ENCODE results near the gene GRM7. TPM values are rescaled to one million over a fixed set of nuclear protein-coding genes. Genes with fewer than 3 reads are reported as not detected.

GRM7 gene
- total and polyA plus RNA-seq, 9 of the 15 experiments (the other 6 are each of a cell fraction or from before 2014, with no cell fraction given): not detected

- no peak for TF ChIP-seq CBX3 (IDR thresholded peaks at IDR 0.05; ENCODE audit: borderline replicate concordance in 1 of 2, low read length in 2 of 2)
- TF ChIP-seq ATF4 (CRISPR knock-in tag; IDR thresholded peaks at IDR 0.05): no peak
- no peak for TF ChIP-seq MCM3 (IDR thresholded peaks at IDR 0.05)
- TF ChIP-seq HDAC2 (IDR thresholded peaks at IDR 0.05): no peak
- TF ChIP-seq IFI16 (CRISPR knock-in tag; IDR thresholded peaks at IDR 0.05): no peak
These were observed 327.6 kb downstream of the GRM7 start (continued) for GRCh38 chr3:7188551-7188950.

- TF ChIP-seq KHSRP (IDR thresholded peaks at IDR 0.05) (no peak), RBM34 (IDR thresholded peaks at IDR 0.05; ENCODE audit: borderline replicate concordance, insufficient read depth, low read length) (no peak), ZBTB26 (CRISPR knock-in tag; IDR thresholded peaks at IDR 0.05) (no peak), FOXJ3 (CRISPR knock-in tag; IDR thresholded peaks at IDR 0.05) (no peak), ZNF253 (CRISPR knock-in tag; conservative IDR thresholded peaks at IDR 0.05) (no peak), ZNF311 (CRISPR knock-in tag; IDR thresholded peaks at IDR 0.05) (no peak), ZNF3 (CRISPR knock-in tag; IDR thresholded peaks at IDR 0.05) (no peak)
- WGBS (ENCODE audit: insufficient coverage, low coverage, missing lambda C conversion rate): 1% methylated on average over 4 of the region's 4 CpGs
- Histone ChIP-seq H4K20me1 (replicated peaks; ENCODE audit: control insufficient read depth, insufficient read depth, low read length) (no peaks in the 10 kb centered on the region), H2AFZ (ENCODE audit: low read depth, low read length) (no peak overlapping the region), H3K4me1 (replicated peaks in 1 of 2; ENCODE audit: control insufficient read depth in 2 of 2, insufficient read depth in 2 of 2, low read length in 2 of 2) (no peaks in the 10 kb centered on the region), H3K9me3 (replicated peaks; ENCODE audit: control insufficient read depth, insufficient read depth, low read depth, low read length) (peaks cover 2% of the 10 kb centered on the region; the same call in 1 of the 2 replicates), H3K4me2 (ENCODE audit: insufficient read depth, low read length) (no peak overlapping the region), H3K4me3 (no peak overlapping the region), H3K9ac (ENCODE audit: insufficient read depth in 1 of 2, low read depth in 2 of 2, low read length in 2 of 2) (no peak overlapping the region), H3K9me1 (ENCODE audit: control insufficient read depth, insufficient read depth, low read length) (no peaks in the 10 kb centered on the region), H3K27ac (ENCODE audit: extremely low read depth, low read depth, low read length) (no peak overlapping the region), H3K36me3 (ENCODE audit: control insufficient read depth, insufficient read depth, low read length) (no peaks in the 10 kb centered on the region), H3K27me3 (ENCODE audit: control insufficient read depth in 2 of 2, insufficient read depth in 2 of 2, low read length in 2 of 2) (no peaks in the 10 kb centered on the region), H3K79me2 (ENCODE audit: control insufficient read depth, insufficient read depth, low read length) (no peaks in the 10 kb centered on the region)
- in situ Hi-C loops (cut with MboI): no loop called here
- DNase-seq (ENCODE audit: extremely low read depth in 1 of 4, low spot score in 3 of 4): no peak
- no peak for FAIRE-seq
- no peak for ATAC-seq
- intact Hi-C loops (cut with micrococcal nuclease): no loop called here
- CTCF ChIA-PET (ENCODE audit: low intra/inter-chr PET ratio): no interaction called here
- BruUV-seq (replicated peaks): no TSS peak
- POLR2A ChIA-PET: no interaction called here
These were observed 329.2 kb downstream of the GRM7 start for GRCh38 chr3:7190095-7190494.

Data from K562 (cell line).